NCI-H1930 (cell line): ENCODE measurements around the gene KIF7.

Experiments used
- DNase-seq, 2 experiments: peaks; one replicate each; lab custom pipeline; 2025; lab: John Stamatoyannopoulos, UW

KIF7 gene

GRCh38 chr15:89669309-89669865 is 14.1 kb upstream of the KIF7 start:
- no peak for DNase-seq

GRCh38 chr15:89668171-89668570 is 12.9 kb upstream of the KIF7 start:
- DNase-seq = no peak

- no peak for DNase-seq
These were observed 12.4 kb upstream of the KIF7 start for GRCh38 chr15:89667706-89667960.

GRCh38 chr15:89666858-89667705 is 11.8 kb upstream of the KIF7 start:
- no peak for DNase-seq

- DNase-seq = no peak
These were observed 11.1 kb upstream of the KIF7 start for GRCh38 chr15:89666184-89666857.

- DNase-seq = no peak
These were observed 10.3 kb upstream of the KIF7 start for GRCh38 chr15:89665449-89666181.

- DNase-seq = no peak
These were observed 9.4 kb upstream of the KIF7 start for GRCh38 chr15:89664441-89665350.

GRCh38 chr15:89662893-89663626 is 7.8 kb upstream of the KIF7 start:
- DNase-seq = no peak

GRCh38 chr15:89660556-89660955 is 5.3 kb upstream of the KIF7 start:
- DNase-seq = no peak

- no peak for DNase-seq
These were observed 4.0 kb upstream of the KIF7 start for GRCh38 chr15:89659295-89659694.

- no peak for DNase-seq
These were observed 2.5 kb upstream of the KIF7 start for GRCh38 chr15:89657686-89658200.

GRCh38 chr15:89656116-89656815 is 999 bp upstream of the KIF7 start:
- no peak for DNase-seq

GRCh38 chr15:89654301-89654761 is 936 bp downstream of the KIF7 start:
- no peak for DNase-seq

GRCh38 chr15:89653578-89653977 is 1.7 kb downstream of the KIF7 start:
- no peak for DNase-seq

GRCh38 chr15:89652666-89653065 is 2.6 kb downstream of the KIF7 start:
- no peak for DNase-seq

GRCh38 chr15:89652131-89652530 is 3.1 kb downstream of the KIF7 start:
- no peak for DNase-seq

- DNase-seq = no peak
These were observed 5.6 kb downstream of the KIF7 start for GRCh38 chr15:89649716-89650115.

GRCh38 chr15:89649013-89649625 is 6.1 kb downstream of the KIF7 start:
- DNase-seq = no peak
